Colon (tissue), 2 donors: ENCODE measurements around the gene ETS1.

Source experiments
- FAIRE-seq: peaks from 2 replicates; lab custom pipeline; 2012; peaks lifted over from hg19 to GRCh38; lab: Jason Lieb, UNC
- donor health status: control.
- donor health status: control.

Gene ETS1

DNA sequence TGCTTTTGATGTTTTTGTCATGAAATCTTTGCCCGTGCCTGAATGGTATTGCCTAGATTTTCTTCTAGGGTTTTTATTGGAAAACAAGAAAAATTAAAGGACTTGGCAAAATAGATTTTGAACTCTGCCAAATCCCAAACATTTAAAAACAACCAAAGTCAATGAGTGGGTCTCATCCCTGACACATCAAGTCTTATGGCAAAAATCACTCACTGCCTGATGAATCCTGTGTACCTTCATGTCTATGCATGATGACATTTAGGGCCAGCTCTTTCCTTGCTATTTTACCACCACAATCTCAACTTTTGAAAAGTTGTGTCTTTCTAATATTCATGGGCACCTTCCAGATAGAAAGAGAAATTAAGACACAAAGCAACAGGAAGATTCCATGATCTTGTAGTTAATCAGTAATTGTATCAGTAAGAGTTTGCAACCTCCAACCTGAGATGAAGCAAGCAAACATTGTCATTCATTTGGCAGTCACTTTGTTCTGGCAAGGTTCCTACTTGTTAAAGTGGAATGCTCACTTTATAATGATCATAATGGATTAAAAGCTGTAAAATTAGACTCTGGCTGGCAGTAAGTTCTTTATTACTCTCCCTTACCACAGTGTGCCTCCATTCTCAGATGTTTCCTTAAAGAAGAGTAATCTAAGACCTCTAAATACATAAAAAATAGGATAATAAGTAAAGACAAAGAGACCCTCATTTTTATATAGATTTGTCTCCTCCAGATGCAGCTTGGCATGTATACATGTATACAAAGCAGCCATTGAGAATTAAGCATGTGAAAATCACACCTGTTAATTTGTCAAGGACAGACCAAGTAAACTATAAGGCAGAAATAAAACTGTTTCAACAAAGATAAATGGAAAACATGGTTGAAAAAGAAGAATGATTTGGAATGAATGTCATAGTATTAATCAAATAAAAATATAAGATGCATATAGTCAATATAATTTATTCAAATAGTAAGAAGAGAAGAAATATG lies 51.6 kb downstream of the ETS1 start:
- FAIRE-seq: peak; percentile 79

DNA sequence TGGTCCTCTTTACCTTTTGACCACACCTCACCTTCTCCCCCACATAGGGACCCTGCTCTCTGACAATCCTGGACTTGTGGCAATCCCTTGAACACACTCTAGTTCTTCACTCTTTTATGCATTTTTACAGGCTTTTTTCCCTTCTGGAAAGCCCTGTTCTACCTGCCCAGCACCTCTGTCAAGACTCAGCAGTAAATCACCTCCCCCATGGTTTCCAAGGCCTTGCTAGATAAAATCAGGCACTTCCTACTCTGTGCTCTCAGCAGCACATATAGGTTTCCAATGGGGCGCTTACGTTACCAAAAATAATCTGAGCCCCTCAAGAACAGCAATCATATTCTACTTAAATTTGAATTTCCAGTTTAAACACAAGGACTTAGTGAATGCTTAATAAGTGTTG lies 53.9 kb downstream of the ETS1 start:
- FAIRE-seq: no peak

- FAIRE-seq: no peak
Observed at GRCh38 chr11:128532572-128533091, 54.7 kb downstream of the ETS1 start.

DNA sequence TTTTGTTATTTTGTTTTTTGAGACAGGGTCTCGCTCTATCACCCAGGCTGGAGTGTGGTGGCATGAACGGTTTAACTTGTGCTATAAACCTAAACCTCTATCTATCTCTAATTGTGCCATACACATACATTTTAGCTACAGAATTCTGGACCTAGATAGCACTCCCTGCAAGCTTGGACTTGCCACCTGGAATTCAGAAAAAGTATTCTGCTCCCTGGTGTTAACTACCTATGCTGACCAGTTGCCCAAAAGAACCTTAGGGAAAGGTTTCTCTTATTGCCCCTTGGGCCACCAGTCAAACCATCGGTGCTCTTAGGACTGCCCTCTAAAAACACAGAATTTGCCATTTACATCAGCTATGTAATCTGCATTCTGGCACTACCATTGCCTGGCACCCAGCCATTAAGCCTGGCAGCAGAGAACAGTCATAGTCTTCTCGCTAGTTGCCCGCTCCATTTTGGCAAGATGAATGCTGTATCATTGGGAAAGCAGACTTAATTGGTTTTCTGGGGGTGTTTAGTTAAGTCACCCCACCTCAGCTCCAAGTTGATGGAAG lies 55.3 kb downstream of the ETS1 start:
- FAIRE-seq: no peak

- no peak for FAIRE-seq
Observed at GRCh38 chr11:128531588-128531987, 55.8 kb downstream of the ETS1 start.

DNA sequence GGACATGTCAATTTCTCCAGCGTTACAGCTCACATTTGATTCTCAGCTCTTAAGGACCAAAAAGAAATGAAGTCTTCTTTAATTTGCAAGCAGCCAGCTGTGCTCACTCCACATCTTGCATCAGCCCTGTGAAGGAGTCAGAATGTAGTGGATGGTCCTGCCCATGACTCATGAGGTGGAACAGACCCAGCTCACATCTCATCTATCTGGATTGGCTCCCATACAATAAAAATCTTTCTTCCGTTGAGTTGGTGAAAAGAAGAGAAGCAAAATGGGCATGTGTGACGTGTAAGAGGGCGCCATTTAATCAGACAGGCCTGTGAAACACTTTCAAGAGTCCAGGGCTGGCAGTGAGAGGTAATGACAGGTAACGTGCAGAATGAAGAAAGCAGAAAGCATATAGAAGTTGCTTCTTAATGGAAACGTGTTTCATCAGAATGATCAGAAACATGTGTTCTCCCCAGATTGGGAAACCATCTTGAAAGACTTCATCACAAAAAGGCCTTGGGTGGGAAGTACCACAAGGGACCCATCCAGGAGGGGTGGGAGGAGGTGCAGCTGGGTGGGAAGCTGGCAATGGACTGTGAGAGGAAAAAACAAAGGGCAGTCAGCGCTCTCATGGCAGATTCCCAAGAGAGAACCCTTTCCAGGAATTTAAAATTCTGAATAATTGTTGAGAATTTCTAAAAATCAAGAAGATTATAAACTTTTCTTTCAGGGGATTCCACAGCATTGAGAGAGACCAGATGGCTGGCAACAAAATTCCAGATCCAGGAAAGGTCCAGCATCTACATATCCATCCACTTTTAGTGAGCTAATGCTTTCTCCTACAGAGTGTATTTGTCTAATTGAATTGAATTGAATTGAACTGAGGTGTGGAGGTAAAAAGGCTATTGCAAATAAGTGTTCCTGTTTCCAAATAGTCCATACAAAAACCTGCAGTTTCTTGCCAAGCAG lies 57.0 kb downstream of the ETS1 start:
- no peak for FAIRE-seq

GRCh38 chr11:128528294-128528693 lies 59.1 kb downstream of the ETS1 start:
- no peak for FAIRE-seq

GRCh38 chr11:128527046-128527445 lies 60.3 kb downstream of the ETS1 start:
- FAIRE-seq: no peak

DNA sequence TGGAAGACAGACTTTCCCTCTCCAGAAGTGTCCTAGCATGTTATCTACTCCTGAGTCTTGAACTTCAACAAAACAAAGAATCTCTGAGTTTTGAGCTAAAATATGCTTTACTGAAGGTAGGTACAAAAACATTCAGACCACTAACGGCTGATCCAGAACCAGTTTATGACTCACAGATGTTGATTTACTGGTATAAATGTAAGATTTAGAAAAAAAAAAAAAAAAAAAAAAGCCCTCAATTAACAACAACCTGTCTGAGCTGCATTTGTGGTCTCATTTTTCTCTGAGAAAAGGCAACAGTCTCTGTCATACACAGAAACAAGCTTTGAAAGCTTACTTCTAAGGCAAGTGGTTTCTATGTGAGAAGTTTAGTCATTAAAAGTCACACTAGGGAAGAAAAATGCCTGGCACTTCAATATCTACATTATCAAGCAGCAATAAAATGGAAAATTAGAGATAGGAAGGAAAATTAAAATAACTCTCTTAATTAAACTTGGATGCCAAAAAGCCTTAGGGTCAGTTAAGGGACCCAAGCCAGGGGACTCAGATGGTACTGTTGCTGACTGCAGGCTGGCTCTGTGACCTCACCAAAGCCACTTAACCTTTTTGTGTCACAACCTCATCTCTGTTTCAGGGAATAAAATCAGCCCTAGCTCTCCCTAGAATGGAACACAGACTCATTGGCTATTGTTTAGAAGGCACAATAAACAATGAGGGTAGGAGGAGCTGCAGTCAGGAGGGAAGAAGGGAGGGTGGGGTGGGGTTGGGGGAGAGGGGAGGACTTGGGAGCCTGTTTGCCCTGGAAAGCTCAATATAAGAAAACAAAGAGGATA lies 61.7 kb downstream of the ETS1 start:
- FAIRE-seq: no peak

DNA sequence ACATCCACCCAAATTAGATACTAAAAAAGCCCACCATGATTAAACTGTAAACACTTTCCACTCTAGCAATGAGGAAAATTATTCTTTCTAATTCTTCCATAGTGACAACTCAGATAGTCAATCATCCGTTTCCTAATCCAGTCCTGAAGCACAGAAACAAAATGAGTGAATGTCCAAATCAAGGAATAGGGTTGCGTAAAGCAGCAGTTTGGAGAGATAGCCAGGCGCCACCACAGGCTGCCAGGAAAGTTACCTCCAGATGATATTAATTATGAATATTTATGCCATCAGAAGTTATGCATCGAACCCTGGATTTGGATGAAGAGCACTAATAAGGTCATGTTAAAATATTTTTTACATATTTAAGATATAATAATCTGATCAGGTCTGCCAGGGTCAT lies 63.2 kb downstream of the ETS1 start:
- FAIRE-seq: no peak

GRCh38 chr11:128523641-128524040 lies 63.7 kb downstream of the ETS1 start:
- FAIRE-seq: no peak

GRCh38 chr11:128522943-128523518 lies 64.3 kb downstream of the ETS1 start:
- FAIRE-seq: no peak

- no peak for FAIRE-seq
Observed at GRCh38 chr11:128522055-128522942, 65.1 kb downstream of the ETS1 start.

DNA sequence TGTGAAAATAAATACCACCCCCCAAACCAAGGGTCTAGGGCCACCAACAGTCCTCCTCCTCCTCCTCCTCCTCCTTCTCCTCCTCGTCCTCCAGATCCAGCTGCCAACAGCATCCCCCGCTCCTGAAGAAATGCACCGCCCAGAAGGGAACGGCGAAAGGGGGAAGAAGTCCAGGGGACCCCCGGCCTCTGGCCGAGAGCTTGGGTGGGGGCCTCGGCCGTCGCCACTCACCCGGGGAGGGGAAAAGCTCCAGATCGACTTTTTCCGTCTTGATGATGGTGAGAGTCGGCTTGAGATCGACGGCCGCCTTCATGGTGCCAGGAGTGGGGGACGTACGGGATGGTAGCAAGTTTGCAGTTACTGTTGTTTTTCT lies 65.7 kb downstream of the ETS1 start:
- FAIRE-seq: no peak

DNA sequence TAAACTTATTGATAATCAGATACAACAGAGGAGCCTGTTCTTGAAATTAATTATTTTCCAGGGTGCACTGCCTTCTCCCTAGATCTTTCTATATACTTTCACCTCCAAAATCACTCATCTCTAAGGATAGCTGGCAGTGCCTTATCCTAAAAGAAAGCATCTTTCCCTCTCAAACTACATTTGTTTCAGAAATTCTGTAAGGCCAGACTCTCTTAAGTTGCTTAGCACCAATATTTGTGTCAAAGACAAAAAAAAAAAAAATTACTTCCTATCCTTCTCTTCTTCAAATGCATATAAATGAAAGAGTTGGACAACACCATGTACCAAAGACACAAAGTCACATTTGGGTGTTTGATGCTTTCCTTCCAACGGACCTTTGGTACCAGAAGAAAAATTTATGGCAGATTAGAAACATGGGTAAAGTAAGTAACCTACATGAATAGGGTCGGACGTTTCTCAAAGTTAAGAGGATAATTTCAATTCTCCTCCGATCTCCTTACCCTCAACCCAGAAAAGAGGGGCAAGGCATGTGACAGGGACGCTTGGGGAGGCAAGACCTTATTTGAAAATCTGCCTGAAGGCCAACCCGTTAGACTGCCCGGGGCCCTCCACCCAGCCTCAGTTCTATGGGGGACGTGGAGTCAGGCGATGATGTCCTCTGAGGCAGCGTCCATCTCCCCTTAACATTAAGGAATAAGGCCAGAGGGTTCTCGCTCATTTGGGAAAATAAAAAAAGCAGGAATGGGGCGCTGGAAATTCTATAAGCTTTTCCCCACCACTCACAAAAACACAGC lies 66.3 kb downstream of the ETS1 start:
- no peak for FAIRE-seq

- FAIRE-seq: no peak
Observed at GRCh38 chr11:128520206-128520887, 67.0 kb downstream of the ETS1 start.

DNA sequence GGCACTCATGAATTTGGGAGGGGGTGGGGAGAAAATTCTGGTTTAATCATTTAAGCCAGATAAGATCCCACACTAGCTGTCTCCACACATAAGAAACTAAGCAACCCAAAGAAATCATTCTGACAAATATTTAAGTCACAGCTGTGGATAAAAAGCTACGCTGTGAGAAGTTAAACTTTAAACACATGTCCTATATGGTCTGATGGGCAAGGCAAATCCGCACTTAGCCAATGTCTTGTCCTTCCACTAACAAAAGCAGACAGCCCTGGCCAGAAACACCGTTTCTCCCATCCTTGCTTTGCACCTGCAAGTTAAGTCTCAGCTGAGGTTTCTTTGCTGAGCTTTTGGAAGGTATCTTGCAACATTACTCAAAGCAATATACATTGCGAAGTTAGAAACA lies 68.0 kb downstream of the ETS1 start:
- FAIRE-seq: no peak

DNA sequence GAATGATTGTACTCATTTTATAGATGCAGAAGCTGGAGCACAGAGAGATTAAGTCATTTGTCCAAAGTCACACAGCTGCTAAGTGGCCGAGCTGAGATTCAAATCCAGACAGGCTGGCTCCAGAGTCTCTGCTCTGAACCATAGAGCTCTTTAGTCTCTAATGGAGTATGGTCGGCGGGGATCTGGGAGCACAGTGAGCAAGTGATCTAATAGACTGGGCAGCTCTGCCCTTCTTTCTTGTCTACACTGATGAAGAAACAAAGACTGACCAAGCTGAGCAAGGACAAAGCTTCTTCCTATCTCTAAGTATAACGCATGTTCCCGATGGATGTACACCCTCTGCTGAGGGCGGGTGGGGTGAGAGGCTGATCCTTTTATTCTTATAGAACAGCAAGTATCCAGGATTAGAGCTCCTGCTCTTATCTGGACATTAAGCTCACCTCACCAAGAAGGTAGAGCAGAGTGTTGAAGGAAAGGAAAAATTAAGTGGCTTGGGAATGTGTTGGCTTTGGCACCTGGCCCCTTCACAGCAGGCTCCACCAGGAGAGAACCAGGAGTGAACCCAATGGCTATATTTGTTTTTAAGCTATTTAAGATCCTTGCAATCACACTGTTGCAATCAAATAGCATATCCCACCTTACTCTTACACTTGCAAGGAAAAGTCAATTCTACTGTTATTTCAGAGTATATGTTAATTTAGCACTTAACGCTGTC lies 68.7 kb downstream of the ETS1 start:
- no peak for FAIRE-seq
